AG20443 (cell line): ENCODE data around the gene UBAP1.
A peak's percentile ranks its signal among the peaks of the same experiment; 100 is the strongest.
"Not testable (repeated sequence)": the region's sequence is repeated elsewhere in the genome, so short reads cannot be mapped to it uniquely, and the experiment has no call there.

Experiments
- DNase-seq: peaks from one replicate; pipeline ENCODE4 v3.0.0; 2012; ENCODE audit warnings: low spot score, mixed read lengths

UBAP1 gene

GRCh38 chr9:34262971-34263370 is 84.1 kb downstream of the UBAP1 start:
- DNase-seq = no peak

- no peak for DNase-seq
These were observed 88.8 kb downstream of the UBAP1 start for GRCh38 chr9:34267660-34268059.

GRCh38 chr9:34271265-34272006 is 92.6 kb downstream of the UBAP1 start:
- no peak for DNase-seq

- no peak for DNase-seq
These were observed 93.3 kb downstream of the UBAP1 start for GRCh38 chr9:34272101-34272541.

- not testable (repeated sequence) for DNase-seq
These were observed 94.7 kb downstream of the UBAP1 start for GRCh38 chr9:34273588-34273987.

- no peak for DNase-seq
These were observed 97.0 kb downstream of the UBAP1 start for GRCh38 chr9:34275811-34276210.

GRCh38 chr9:34276772-34277171 is 97.9 kb downstream of the UBAP1 start:
- DNase-seq = peak; percentile 40

- peak; percentile 14 for DNase-seq
These were observed 100.6 kb downstream of the UBAP1 start for GRCh38 chr9:34279411-34279810.

GRCh38 chr9:34282096-34282495 is 103.3 kb downstream of the UBAP1 start:
- no peak for DNase-seq

- DNase-seq = no peak
These were observed 110.3 kb downstream of the UBAP1 start for GRCh38 chr9:34289159-34289558.

GRCh38 chr9:34291023-34291422 is 112.2 kb downstream of the UBAP1 start:
- no peak for DNase-seq

GRCh38 chr9:34291423-34291822 is 112.6 kb downstream of the UBAP1 start:
- no peak for DNase-seq

GRCh38 chr9:34292552-34292951 is 113.7 kb downstream of the UBAP1 start:
- no peak for DNase-seq

- DNase-seq = not testable (repeated sequence)
These were observed 122.2 kb downstream of the UBAP1 start for GRCh38 chr9:34301064-34301463.
